DOHH2 (cell line): ENCODE results near the gene UBAC2.

Experiments used
- CTCF ChIP-seq: fragments of 200-600 bp; sonication (generic); IDR thresholded peaks from one replicate; pipeline ENCODE4 v1.5.1; 2014; ENCODE audit warnings: antibody characterized with exemption, mild to moderate bottlenecking, low read depth, low read length; ENCODE audit not compliant: poor library complexity, severe bottlenecking
- EZH2phosphoT487 ChIP-seq: fragments of 200-600 bp; sonication (generic); IDR thresholded peaks from 2 replicates; pipeline ENCODE4 v1.6.1; 2017; ENCODE audit warnings: borderline replicate concordance, mild to moderate bottlenecking, antibody characterized with exemption, low read length, moderate library complexity, mixed read lengths

DNA sequence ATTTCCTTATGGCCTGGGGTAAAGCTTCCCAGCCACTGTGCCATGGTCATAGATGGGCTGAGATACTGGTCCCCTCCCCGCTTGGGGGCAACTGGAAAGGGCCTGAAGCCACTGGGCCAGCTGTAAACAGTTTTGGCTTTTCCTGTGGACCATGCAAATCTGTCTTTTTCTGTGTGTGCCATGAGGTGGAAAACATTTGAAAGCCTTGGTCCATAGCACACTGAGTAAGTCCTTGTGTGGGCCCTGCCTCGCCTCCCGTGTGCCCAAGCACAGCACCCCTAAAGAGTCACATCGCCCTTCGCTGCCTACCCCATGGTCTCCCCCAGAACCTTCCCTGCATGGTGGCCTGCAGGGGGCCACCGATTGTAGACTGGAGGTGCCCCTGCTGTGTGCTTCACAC lies 158.9 kb downstream of the UBAC2 start:
- no peak for TF ChIP-seq CTCF
- TF ChIP-seq EZH2phosphoT487: no peak
